ENCODE measurements around the gene DCBLD1.
"Not testable (repeated sequence)": the region's sequence is repeated elsewhere in the genome, so short reads cannot be mapped to it uniquely, and the experiment has no call there.

DCBLD1 gene

DNA sequence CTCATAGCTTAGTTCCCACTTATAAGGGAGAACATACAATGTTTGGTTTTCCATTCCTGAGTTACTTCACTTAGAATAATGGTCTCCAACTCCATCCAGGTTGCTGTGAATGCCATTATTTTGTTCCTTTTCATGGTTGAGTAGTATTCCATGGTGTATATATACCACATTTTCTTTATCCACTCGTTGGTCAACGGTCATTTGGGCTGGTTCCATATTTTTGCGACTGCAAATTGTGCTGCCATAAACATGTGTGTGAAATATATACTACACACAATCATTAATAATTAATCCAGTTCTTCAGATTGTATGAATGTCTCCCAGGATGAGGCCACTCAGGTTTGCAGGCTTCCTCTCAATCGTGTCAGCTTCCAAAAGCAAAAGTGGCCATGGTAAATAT lies 13.9 kb upstream of the DCBLD1 start:
- in situ Hi-C loops (cut with MboI; ENCODE audit: low pct_unique_long_range_greater_than_20kb, low sequenced_read_pairs); DNase-seq: not testable (repeated sequence)

DNA sequence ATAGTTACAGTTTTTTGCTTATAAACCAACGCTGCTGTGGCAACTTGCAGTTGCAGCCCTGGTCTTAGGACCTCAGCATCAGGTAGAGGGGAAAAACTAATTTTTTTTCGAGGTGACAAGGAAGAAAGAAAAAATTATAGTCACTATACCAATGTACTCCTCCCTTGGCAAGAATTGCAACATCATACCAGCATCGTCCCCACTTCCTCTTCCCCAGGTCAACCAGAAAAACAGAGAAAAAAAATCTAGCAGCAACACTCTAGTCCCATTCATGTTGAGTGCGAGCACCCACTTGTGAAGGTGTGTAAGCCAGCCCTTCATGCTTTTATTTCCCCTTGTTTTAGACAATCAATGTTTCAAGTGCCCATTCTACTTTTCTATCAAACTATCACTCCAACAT lies 13.1 kb upstream of the DCBLD1 start:
- peak; percentile 67 for DNase-seq
- in situ Hi-C loops (cut with MboI; ENCODE audit: low pct_unique_long_range_greater_than_20kb, low sequenced_read_pairs): no loop called here

DNA sequence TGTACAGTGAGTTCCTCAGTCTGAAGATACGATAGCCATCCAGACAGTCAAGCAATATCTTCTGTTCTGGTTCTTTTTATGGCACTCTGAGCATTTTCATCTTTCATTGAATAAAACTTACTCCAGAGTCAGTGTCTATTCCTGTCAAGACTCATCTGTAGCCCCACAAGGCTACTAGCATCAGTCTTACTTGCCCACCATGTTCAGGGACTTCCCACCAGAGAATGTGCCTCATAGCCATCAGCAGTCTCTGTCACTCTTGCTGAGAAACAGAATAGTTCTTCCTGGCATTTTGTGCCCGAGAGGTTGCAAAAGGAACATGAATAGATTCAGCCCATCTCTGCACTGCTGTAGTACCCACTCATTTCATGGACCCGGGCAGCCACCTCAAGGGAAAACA lies 12.7 kb upstream of the DCBLD1 start:
- no peak for DNase-seq
- in situ Hi-C loops (cut with MboI; ENCODE audit: low pct_unique_long_range_greater_than_20kb, low sequenced_read_pairs): no loop called here

DNA sequence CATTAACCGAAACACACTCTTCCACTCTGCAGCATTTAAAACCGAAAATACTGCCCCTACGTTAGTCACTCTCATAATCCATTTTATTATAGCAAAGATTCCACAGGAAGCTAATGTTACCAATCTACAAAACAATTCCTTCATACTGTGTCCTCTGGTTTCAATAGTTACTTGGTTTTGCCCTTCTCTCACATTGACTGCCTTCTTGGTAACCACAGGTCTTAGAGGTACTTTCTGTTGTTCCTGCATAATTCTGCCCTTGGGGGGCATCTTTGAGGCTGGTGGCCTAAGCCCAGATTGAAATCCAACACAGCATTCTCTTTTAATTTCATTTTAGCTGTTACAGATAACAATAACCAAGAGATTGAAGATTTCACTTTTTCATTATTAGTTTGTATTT lies 9.8 kb upstream of the DCBLD1 start:
- no peak for DNase-seq

DNA sequence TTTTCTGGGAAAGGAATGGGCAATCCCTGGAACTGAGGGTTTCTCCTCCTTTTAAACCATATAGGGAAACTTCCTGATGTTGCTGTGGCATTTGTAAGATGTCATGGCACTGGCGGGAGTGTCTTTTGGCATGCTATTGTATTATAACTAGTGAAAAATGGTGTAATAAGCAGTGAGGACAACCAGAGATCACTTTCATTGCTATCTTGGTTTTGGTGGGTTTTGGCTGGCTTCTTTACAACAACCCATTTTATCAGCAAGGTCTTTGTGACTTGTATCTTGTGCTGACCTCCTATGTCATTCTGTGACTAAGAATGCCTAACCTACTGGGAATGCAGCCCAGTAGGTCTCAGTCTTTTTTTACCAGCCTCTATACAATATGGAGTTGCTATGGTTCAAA lies 9.1 kb upstream of the DCBLD1 start:
- in situ Hi-C loops (cut with MboI; ENCODE audit: low pct_unique_long_range_greater_than_20kb, low sequenced_read_pairs): no loop called here
- no peak for DNase-seq

More for the DNA sequence above, 9.8 kb upstream of the DCBLD1 start:
- in situ Hi-C loops (cut with MboI; ENCODE audit: low pct_unique_long_range_greater_than_20kb, low sequenced_read_pairs): no loop called here

DNA sequence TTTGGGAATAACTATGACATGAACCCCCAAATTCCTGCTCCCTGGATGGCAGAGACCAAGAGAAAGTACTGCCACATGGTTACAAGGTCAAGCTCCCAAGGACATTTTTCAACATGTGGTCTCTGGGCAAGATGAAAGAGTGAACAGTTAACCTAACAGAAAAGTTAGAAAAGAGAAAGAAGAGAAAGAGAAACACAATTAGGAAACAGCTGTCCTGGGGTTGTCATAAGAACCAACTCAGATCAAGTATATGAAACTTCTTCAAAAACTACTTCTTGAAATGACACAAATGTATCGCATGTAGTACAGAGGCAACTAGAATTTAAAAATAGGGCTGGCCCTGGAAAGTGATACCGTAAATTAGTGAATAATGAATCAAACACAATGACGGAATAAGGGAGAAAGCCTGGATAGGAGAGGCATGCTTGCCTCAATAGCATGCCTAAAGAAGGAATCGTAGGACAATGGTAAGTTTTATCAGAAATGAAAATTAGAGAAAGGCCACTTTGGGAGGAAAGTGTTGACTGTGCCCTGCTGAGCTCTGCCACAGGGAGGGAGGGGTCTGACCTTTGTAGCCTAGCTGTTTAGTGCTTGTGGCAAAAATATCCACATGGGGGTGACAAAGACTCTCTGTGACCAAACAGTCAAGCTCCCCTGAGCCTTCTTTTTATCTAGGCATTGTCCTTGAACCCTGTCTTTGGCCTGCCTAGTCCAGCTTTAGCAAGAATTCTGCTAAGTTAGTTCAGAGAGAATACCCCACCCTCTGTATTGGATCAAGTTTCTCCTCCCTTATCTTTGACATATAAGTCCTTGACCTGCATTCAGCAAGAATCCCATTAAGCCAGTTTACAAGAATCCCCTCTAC lies 4.3 kb upstream of the DCBLD1 start:
- in situ Hi-C loops (cut with MboI; ENCODE audit: low pct_unique_long_range_greater_than_20kb, low sequenced_read_pairs): no loop called here
- peak; percentile 48 for DNase-seq

DNA sequence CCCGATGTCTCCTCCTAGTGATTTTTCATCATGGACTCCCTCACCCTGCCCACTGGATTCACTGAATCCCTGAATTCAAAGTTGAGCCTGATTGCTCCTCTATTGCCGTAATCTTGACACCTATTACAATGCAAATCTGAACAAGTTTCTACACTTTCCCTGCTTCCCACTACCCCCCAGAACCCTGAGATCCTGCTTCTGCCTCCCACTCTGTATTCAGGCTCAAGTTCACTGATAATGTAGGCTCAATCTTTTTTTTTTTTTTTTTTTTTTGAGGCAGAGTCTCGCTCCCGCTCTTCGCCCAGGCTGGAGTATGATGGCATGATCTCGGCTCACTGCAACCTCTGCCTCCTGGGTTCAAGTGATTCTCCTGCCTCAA lies 3.6 kb upstream of the DCBLD1 start:
- DNase-seq: no peak
- in situ Hi-C loops (cut with MboI; ENCODE audit: low pct_unique_long_range_greater_than_20kb, low sequenced_read_pairs): no loop called here

DNA sequence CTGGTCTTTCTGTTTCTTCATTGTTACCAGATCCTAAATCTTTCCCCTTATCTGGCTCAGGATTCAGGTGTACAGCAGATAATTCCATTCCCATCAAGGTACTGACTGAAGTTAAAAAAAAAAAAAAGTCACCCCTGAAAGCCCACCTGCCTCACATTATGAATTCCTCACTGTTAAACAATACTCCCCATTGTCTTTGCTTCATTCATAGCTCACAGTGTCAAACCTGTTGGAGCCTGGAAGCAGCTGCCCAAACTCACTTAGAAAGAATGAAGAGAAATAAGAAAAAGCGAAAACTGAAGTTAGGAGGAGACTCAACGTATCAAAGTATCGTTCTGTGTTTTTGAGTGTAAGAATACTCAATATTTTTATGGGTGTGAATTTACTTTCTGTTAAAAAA lies 1.8 kb upstream of the DCBLD1 start:
- no peak for DNase-seq
- in situ Hi-C loops (cut with MboI; ENCODE audit: low pct_unique_long_range_greater_than_20kb, low sequenced_read_pairs): no loop called here

DNA sequence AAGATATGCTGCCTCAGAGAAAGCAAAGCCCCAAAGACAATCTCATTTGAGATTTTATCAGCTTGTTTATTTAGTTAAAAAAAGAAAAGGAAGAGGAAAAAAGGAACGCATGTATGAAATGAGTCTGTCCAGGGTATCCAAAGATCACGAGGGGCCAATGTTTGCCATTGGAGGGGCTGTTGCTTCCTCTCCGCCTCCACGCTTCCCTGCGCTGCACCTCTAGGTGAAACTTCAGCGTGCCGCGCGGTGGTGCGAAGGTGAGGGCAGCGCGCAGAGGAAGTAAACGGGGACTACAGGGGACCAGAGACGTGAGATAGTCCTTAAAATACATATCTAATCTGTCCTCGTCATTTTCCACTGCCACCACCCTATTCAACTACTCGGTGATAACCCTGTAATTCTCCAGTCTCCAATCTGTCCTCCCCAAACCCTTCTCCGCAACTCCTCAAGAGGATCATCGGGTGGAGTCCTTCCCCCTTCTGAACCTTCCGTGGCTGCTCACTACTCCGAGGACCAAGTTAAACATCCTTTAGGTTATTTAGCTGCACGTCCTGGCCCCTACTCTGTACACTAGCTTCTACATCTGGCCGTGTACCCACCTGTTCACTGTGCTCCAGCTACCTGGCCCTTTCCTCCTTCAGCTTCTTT lies 1.1 kb upstream of the DCBLD1 start:
- in situ Hi-C loops (cut with MboI; ENCODE audit: low pct_unique_long_range_greater_than_20kb, low sequenced_read_pairs): no loop called here

DNA sequence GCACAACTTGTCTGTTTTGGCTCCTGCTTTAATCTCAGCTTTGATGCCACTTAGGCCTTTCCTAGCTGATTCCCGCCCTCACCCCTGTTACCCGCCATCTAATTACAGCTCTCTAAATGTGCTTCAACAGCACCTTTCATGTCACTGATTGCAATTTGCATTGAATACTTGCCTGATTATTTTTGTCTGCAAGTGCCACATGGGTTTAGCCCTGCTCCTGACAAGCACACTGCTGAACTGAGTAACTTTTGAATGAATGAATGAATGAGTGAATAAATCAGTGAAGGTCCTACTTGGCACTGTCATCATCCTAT lies 591 bp upstream of the DCBLD1 start:
- in situ Hi-C loops (cut with MboI; ENCODE audit: low pct_unique_long_range_greater_than_20kb, low sequenced_read_pairs): no loop called here
- DNase-seq: no peak

More for the DNA sequence above, 1.1 kb upstream of the DCBLD1 start:
- no peak for DNase-seq

DNA sequence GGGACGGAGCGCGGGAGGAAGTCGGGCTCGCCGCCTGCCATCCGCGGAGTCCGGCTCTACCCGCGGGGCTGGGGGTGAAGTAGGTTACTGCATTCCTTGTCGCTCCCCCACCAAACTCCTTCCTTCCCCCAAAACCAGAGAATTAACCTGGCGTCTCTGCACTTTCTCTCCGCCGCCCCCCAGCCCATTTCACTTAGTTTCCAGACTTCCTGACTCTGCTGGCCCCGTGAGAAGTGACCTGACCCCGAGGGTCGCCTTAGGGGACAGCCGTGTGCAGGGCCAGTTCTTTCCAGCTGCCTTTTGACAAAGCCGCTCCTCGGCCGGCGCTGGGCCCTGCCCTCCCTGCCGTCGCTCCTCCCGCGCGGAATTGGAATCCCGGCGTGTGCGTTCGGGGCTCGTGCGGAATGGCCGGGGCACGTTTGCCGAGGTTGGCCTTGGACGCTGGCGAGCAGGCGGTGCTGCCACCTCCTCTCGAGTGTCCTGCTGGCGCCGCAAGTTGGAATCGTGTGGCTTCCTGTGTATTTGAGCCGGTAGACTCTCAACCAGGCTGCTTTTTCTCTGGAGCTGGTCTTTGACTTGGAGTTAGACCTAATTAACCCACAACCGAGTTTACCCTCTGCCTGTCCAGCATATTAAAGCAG lies 650 bp downstream of the DCBLD1 start:
- in situ Hi-C loops (cut with MboI; ENCODE audit: low pct_unique_long_range_greater_than_20kb, low sequenced_read_pairs): no loop called here
- DNase-seq: peak; percentile 64

DNA sequence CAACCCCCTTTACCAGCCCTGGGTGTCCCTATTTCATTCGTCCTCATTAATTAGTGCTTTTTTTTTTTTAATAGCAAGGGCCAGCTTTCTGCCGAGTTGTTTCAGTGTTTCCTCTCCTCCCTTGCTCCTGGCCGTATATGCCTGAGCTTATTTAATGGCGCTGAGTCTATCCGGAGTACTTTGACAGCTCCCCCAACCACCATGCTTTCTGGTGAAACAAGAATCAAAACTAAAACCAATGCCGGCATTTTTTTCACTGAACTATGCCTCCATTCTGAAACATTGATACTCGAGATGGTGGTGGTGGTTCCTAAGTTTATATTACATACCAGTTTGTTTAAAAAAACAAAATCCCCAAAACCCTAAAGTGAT lies 1.2 kb downstream of the DCBLD1 start:
- DNase-seq: no peak
- in situ Hi-C loops (cut with MboI; ENCODE audit: low pct_unique_long_range_greater_than_20kb, low sequenced_read_pairs): no loop called here

DNA sequence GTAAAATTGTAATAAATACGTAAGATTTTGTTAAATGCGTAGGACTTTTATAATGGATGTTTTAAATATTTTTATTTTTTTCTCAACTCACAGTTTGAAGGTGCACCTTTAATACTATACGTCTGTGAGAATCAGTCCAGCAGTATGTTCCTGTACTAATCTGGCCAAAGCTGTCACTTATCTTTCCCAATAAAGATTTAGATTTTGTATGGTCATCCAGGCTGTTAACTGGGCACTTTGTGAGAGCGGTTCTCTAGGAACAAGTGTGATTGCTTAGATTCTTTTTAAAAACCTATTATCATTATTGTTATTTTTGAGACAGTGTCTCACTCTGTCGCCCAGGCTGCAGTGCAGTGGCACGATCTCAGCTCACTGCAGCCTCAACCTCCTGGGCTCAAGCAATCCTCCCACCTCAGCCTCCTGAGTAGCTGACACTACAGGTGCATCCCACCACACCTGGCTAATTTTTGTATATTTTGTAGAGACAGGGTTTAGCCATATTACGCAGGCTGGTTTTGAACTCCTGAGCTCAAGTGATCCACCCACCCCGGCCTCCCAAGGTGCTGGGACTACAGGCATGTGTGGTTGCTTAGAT lies 1.7 kb downstream of the DCBLD1 start:
- no peak for DNase-seq
- in situ Hi-C loops (cut with MboI; ENCODE audit: low pct_unique_long_range_greater_than_20kb, low sequenced_read_pairs): no loop called here

DNA sequence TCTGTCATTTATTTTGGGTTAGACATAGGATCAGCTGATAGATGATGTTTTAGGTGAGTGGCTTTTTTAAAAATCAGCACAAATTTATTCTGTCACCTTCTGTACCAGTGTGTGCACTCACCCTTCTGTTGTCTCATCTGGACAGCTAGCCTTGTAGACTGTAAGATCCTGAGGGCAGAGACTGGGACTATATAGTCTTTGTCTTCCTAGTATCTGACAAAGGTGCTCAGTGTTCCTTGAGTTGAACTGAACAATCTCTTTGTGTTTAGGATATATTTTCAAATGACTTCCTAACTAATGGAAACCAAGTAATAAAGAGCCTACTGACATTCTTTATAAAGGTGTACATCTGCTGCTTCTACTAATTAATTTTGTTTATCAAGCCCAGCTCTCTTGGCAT lies 3.0 kb downstream of the DCBLD1 start:
- no peak for DNase-seq
- in situ Hi-C loops (cut with MboI; ENCODE audit: low pct_unique_long_range_greater_than_20kb, low sequenced_read_pairs): no loop called here

DNA sequence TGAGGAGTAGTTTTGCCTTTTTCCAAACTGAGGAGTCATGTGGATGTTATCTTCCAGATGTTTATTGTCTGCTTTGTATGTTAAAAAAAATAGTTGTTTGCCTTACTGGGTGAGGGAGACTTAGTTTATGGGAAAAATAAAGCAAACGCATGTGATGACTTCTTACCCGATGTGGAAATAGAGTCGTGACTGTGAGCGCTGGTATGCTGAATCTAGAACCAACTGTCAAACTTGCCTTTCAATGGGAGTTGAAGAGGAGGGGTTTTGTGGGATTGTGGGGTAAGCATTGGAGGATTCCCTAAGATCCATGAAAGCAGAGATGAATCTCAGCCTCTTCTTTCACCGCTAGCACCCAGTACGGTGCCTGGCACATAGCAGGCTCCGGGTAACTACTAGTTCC lies 5.3 kb downstream of the DCBLD1 start:
- in situ Hi-C loops (cut with MboI; ENCODE audit: low pct_unique_long_range_greater_than_20kb, low sequenced_read_pairs): no loop called here
- DNase-seq: no peak

DNA sequence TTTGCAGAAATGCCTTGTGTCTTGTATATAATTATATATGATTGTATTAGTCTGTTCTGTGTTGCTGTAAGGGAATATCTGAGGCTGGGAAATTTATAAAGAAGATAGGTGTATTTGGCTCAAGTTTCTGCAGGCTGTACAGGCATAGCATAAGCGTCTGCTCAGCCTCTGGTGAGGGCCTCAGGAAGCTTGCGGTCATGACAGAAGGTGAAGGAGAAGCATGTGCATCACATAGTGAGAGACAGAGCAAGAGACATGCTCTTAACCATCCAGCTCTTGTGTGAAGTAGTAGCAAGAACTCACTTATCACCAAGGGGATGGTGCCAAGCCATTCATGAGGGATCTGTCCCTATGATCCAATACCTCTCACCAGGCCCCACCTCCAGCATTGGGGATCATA lies 6.5 kb downstream of the DCBLD1 start:
- DNase-seq: no peak
- in situ Hi-C loops (cut with MboI; ENCODE audit: low pct_unique_long_range_greater_than_20kb, low sequenced_read_pairs): no loop called here

DNA sequence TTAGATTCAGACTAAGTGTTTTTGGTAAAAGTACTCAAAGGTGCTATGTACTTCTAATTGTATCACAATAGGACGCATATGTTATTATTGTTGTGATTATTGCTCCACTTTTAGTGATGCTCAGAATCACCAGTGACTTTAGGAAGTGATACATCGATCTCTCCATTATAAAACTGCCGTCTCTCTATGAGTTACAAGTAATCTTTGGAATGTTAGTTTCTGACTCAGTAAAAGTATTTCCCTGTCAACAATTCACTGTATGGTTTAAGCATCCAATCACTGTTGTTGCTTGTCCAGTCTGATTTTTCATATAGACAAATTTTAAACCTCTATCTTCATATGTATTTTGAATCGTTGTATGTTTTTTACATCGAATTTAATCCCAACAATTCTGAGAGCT lies 9.4 kb downstream of the DCBLD1 start:
- in situ Hi-C loops (cut with MboI; ENCODE audit: low pct_unique_long_range_greater_than_20kb, low sequenced_read_pairs): no loop called here

DNA sequence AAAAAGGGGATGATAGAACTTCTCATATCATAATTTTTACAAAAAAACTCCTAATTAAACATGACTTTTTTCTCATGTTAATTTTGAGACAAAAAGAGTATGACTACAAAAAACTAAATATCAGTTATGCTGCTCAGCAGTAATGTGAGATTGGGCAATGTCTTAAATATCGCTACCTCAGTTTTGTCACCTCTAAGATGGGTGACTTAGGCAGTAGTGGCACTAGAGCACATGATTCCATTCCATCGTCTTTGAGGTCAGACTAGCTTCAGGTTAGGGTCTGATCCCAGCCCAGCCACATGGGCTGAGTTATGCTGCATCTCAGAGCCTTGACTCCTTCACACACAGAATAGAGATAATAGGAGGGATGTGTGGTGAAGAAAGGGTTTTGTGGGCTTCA lies 11.0 kb downstream of the DCBLD1 start:
- no peak for DNase-seq
- in situ Hi-C loops (cut with MboI; ENCODE audit: low pct_unique_long_range_greater_than_20kb, low sequenced_read_pairs): no loop called here

More for the DNA sequence above, 9.4 kb downstream of the DCBLD1 start:
- DNase-seq: no peak

DNA sequence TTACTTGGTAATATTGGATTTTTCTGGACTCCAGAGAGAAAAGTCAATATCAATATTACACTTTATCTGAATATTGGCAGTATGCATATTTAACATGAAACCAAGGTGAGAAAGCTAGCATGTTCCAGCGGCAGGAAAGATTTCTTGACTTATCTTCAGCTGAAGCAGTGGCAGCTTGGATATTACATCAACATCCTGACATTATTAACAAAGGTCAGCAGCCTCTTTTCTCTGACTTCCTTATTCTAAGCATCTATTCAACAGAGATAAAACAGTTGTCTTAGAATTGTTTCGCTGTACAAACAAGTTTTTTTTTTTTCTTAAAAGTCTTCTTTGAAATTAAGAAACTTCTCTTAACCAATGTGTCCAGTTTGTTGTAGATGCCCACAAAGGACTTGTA lies 11.8 kb downstream of the DCBLD1 start:
- in situ Hi-C loops (cut with MboI; ENCODE audit: low pct_unique_long_range_greater_than_20kb, low sequenced_read_pairs): no loop called here
- DNase-seq: peak; percentile 27

DNA sequence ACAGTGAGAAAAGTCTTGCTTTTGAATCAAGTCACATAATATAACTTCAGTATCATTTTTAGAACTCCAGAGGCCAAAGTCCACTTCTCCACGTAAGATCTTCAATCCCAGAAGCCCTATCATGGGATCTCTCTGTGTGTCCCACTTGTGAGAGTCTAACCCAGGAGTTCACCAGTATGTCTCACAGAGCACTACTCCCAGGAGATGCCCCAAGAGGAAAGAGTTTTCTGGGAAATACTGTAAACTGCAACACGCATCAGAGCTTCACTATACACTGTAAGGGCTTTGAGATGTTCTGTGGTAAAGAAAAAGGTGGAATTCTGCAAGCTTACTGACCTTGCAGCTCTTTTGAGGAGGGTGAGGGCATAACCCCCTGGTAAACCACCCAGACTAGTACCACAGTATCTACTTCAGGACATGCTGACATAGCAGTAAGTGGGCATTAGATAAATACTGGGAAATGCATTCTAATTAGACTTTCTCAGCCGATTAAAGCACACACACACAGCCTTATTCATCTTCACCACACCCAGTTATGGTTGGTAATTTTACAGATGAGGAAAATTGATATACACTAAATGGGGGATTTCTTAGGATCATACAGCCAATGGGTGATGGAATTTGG lies 12.3 kb downstream of the DCBLD1 start:
- in situ Hi-C loops (cut with MboI; ENCODE audit: low pct_unique_long_range_greater_than_20kb, low sequenced_read_pairs): no loop called here
- no peak for DNase-seq

Measured in KBM-7 (cell line).